HG03469 (cell line): Measurements from ENCODE around the gene FAM216B.

ENCODE experiments used
- ATAC-seq: cut with Tn5 transposase; IDR thresholded peaks from one replicate; pipeline ENCODE4 v1.9.1; 2021; ENCODE audit warnings: mild to moderate bottlenecking, moderate library complexity, moderate number of reproducible peaks; ENCODE audit not compliant: unreplicated experiment

Gene FAM216B

GRCh38 chr13:42821437-42821836, 40.1 kb downstream of the FAM216B start:
- ATAC-seq = no peak

- no peak for ATAC-seq
These were observed 51.1 kb downstream of the FAM216B start for GRCh38 chr13:42832341-42833096.

GRCh38 chr13:42834946-42835345, 53.6 kb downstream of the FAM216B start:
- ATAC-seq = no peak

GRCh38 chr13:42836930-42837690, 55.7 kb downstream of the FAM216B start:
- ATAC-seq = no peak
